ENCODE data around the gene CD24. TPM values are rescaled to one million over a fixed set of nuclear protein-coding genes. Genes with fewer than 3 reads are reported as not detected.

CD24 gene
- total and polyA plus RNA-seq, 2 of the 8 experiments (the other 6 are each of a cell fraction or from before 2014, with no cell fraction given): 2,134 to 2,327 TPM

DNA sequence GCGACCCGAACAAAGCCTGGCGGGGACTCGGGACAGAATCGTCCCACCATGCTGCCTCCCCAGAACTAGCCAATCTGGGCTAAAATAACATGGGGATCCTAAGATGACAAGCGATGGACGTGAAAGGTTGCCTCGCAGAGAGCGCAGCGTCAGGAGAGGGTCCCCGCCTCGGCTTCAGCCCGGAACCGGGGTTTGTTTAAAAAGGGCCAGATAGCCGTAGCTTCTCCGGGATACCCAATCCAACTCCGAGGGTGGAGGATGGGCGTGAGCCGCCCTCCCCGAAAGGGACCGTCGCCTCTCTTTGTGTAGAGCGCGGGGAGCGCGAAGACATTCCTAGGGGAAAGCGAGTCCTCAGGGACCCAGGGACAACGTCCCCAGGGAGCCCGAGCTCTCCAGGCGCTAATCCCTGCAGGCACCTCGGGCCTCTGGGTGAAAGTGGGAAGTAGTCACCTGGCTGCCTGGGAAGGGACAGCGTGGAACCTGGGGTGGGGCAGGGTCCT is 643 bp downstream of the CD24 start (continued):
- TF ChIP-seq TAF1 (IDR thresholded peaks at IDR 0.05; ENCODE audit: low read depth, low read length): no peak; the same call in 1 of the 2 replicates
- peak in 1 of 2 experiments; percentile 19; a peak in 2 of 3 replicates for TF ChIP-seq POLR2A (IDR thresholded peaks at IDR 0.05; ENCODE audit: control extremely low read depth in 1 of 2, low read depth in 2 of 2, low read length in 2 of 2)
- TF ChIP-seq SP4 (IDR thresholded peaks at IDR 0.05; ENCODE audit: low read length): no peak
- TF ChIP-seq CEBPB (IDR thresholded peaks at IDR 0.05; ENCODE audit: low read depth, low read length): no peak
- TF ChIP-seq EGR1 (IDR thresholded peaks at IDR 0.05; ENCODE audit: borderline replicate concordance, low read depth, low read length): no peak
- no peak for TF ChIP-seq SIX5 (IDR thresholded peaks at IDR 0.05; ENCODE audit: low read depth, low read length)
- no peak for TF ChIP-seq GABPA (IDR thresholded peaks at IDR 0.05; ENCODE audit: borderline replicate concordance, insufficient read depth, low read length)
- no peak for TF ChIP-seq CHD2 (IDR thresholded peaks at IDR 0.05; ENCODE audit: low read length)
- no peak for TF ChIP-seq SP1 (IDR thresholded peaks at IDR 0.05; ENCODE audit: low read depth, low read length)
- no peak for TF ChIP-seq CHD1 (IDR thresholded peaks at IDR 0.05; ENCODE audit: low read depth, low read length)
- TF ChIP-seq TAF7 (optimal IDR thresholded peaks at IDR 0.05; ENCODE audit: borderline replicate concordance, low read depth, low read length): peak; percentile 66
- TF ChIP-seq RBBP5 (IDR thresholded peaks at IDR 0.05; ENCODE audit: borderline replicate concordance, low read depth, low read length): no peak

All from H1 (cell line).